Fibroblast of skin of scalp (primary cell): ENCODE measurements around the gene CACNA1E. TPM values are rescaled to one million over a fixed set of nuclear protein-coding genes. Genes with fewer than 3 reads are reported as not detected.
A peak's percentile ranks its signal among the peaks of the same experiment; 100 is the strongest.

ENCODE experiments used
- DNase-seq: peaks from one replicate; pipeline ENCODE4 v3.0.0-alpha.2; 2013
- polyA plus RNA-seq, 2 experiments: library from polyadenylated mRNA; unstranded; fragments of 120-200 nt; gene quantifications; one replicate each; pipeline ENCODE4 v1.2.1, GENCODE V29; 2013; ENCODE audit not compliant: insufficient read length in 2 of 2

CACNA1E gene
- 0.04 TPM for polyA plus RNA-seq (2013, experiment 1 of 2; ENCODE audit: insufficient read length)
- 0.18 TPM for polyA plus RNA-seq (2013, experiment 2 of 2; ENCODE audit: insufficient read length)

DNA sequence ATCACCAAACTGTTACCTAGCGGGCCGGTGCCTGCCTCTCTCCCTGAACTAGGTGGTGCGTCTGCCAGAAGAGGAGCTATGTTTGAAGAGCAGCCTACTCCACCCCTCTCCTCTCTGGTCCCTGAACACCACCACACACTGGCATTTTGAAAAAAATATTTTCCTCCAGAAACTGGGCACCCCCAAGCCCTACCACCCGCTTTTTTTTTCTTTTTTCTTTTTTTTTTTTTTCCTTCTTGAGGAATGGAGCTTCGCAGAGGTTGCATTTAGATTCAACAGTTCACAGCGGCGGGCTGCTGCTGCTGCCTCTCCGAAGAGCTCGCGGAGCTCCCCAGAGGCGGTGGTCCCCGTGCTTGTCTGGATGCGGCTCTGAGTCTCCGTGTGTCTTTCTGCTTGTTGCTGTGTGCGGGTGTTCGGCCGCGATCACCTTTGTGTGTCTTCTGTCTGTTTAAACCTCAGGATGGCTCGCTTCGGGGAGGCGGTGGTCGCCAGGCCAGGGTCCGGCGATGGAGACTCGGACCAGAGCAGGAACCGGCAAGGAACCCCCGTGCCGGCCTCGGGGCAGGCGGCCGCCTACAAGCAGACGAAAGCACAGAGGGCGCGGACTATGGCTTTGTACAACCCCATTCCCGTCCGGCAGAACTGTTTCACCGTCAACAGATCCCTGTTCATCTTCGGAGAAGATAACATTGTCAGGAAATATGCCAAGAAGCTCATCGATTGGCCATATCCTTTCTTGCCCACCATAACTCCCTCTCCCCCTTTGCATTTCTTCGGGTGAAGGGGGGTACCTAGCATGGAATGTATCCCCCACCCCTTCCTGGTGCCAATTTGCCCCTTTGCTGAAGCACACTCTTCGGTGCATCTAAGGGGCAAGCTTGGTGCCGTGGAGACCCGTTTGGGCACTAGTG is at the start of gene CACNA1E:
Gene CACNA1E (plus strand): TSS at position 233 of the 911 bp plus-strand sequence. CDS start 228 bp downstream, at position 461.
- DNase-seq: no peak

GRCh38 chr1:181433931-181434330 is 49.4 kb upstream of the CACNA1E start:
- no peak for DNase-seq

DNA sequence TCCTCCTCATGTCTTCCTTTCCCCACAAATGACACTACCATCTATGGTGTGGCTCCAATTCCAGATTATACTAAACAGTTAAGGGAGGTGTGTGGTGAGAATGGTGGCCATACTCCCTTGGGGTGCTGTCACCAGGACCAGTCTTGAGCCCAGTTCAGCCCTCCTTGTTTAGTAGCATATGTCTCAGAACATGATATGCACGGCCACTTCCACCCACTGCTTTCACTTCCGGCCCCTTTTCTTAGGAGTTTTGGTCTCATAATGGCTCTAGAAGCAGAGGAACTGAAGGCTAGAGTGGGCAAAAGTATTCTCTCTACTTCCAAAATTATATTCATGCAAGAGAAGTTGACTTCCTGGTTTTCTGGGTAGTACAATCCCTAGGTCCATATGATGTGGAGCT is 45.3 kb upstream of the CACNA1E start:
- DNase-seq: no peak

GRCh38 chr1:181440510-181440909 is 42.8 kb upstream of the CACNA1E start:
- DNase-seq: no peak

GRCh38 chr1:181442181-181442525 is 41.2 kb upstream of the CACNA1E start:
- no peak for DNase-seq

DNA sequence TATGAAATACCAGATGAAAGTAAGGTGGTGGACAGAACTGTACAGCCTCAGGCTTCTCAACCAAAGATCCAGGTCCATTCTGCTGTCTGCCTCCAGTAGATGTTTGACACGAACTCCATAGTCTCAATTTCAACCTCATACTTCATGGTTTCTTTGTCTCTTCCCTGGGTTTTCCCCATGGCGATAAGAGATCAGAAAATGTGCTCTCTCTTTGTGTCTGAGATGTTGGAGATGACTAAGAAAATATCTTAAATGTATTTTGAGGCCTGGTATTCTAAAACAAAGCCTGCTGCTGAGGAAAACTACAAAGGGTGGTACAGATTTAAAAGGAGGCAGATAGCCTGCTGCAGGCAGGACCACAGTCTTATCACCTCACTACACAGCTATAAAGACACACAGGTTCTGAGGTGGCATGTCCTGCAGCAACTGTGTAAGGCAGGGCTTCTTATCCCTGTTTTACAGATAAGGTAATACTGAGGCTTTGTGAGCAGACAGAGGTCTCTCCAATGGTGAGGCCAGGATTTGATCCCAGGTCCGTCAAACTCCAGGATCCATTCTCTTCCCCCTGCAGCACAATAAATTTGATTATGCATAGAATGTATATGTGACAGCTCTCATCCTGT is 40.0 kb upstream of the CACNA1E start:
- no peak for DNase-seq

DNA sequence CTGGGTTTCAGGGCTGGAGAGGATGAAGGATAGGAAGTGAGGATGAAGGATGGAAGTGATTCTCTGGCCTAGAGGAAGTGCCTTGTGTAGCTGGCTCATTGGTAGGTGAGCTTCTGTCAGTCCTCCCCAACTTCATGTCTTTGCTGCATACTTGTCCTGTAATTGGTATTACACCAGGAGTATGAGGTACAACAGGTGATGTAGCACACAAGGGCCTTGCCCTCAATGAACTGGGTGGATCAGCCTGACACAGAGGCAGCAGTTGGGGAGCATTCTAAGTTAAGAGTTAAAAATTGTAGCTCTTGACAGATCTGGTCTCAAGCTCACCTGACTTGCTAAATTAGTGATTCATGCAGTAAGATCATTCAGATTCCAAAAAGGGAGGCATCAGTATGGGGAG is 37.9 kb upstream of the CACNA1E start:
- DNase-seq: no peak

- no peak for DNase-seq
Measured at GRCh38 chr1:181448461-181448860, 34.9 kb upstream of the CACNA1E start.

GRCh38 chr1:181451661-181452230 is 31.6 kb upstream of the CACNA1E start:
- DNase-seq: no peak

DNA sequence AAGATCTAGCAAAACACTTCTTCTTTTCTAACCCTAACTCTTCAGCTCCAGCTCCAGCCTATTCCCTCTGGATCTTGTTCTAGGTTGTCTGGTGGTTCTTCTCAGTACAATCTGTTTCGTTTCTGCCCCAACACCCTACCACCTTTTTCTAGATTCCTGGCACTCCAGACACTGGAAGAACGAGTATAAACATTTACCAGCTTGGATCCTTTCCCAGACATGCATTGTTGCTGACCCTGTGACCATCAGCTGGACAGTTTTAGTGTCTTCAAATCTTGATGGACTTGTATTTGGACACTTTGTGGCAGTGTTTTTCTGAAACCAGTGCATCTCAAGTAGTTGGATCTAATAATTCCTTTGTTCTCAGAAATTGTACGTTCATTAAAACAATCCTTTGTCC is 30.6 kb upstream of the CACNA1E start:
- no peak for DNase-seq

DNA sequence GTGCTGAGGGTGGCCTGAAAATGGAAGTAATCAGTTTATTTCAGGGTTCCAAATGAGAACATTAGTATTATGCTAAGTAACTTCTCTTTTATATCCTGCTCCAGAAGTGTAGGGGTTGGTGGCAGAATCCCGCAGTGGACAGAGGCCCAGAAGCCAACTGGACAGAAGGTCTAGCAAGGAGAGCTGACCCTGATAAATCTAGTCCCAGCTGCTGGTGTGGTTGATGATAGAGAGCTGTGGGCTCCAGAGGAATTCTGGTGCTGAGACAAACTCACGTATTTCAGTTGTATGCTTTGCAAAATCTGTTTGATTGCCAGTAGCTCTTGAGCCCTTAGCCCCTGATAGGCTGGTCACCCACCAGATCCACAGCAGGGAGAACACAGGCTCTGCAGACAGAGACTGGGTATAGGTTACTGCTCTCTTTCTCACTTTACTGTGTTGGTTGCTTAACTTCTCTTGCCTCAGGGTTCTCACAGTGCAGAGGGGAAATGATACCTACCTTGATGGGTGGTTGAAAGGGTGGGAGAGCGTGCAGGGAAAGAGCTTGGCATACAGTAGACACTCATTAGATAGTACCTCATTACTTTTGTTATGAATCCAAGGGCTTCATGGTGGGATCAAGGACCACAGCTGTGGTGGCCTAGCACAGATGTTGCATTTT is 29.6 kb upstream of the CACNA1E start:
- DNase-seq: no peak

- no peak for DNase-seq
Measured at GRCh38 chr1:181456551-181456950, 26.8 kb upstream of the CACNA1E start.

DNA sequence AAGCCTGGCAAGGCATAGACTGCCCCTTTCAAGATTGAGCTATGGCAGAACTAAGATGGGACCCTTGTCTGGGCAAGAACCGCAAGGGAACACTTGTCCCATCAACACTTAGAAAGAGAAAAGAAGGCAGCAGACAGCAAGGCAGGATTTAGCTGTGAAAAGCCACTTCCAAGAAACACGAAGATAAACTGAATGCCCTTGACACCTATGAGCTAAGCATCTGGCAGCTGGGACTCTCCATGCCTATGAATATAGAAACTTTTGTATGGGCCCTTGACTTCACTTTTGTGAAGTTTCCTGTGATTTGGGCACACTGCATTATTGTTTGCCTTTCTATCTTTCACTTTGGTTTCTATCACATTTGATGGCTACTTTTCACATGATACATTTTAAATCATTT is 24.9 kb upstream of the CACNA1E start:
- DNase-seq: no peak

DNA sequence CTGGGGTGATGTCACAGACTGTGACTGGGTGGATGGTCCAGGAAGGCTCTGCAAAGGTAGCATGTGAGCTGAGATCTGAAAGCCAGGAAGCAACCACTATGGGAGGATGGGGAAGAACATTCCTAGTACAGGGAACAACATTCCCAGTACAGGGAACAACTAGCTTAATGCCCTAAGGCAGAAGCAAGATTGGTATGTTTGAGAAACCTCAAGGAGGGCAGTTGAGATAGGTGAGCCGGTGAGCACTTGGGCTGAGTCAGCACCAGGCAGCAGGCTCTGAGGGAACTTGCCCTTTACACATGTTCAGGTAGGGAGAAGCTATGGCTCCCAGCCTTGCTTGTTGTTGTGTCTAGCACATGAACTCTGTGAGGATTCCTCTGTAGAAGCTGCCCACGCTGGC is 24.2 kb upstream of the CACNA1E start:
- no peak for DNase-seq

DNA sequence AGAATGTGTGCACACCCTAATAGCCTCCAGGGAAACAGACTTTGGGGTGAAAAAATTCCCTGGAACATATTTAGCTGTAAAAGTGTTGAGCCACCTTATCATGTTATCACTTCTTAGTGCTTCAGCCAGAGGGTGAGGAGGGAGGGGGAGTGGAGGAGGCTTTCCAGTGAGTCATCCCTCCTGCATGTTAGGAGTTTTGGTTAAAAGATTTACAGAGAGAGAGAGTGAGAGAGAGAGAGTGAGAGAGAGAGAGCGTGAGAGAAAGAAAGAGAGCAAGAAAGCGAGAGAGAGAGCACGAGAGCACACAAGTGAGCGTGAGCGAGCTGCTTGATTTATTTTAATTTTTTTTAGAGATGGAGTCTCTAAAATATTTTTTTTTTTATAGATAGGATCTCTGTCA is 13.5 kb upstream of the CACNA1E start:
- peak; percentile 65 for DNase-seq

GRCh38 chr1:181475580-181475979 is 7.7 kb upstream of the CACNA1E start:
- no peak for DNase-seq

GRCh38 chr1:181476581-181476980 is 6.7 kb upstream of the CACNA1E start:
- DNase-seq: no peak

GRCh38 chr1:181478306-181478705 is 5.0 kb upstream of the CACNA1E start:
- no peak for DNase-seq

DNA sequence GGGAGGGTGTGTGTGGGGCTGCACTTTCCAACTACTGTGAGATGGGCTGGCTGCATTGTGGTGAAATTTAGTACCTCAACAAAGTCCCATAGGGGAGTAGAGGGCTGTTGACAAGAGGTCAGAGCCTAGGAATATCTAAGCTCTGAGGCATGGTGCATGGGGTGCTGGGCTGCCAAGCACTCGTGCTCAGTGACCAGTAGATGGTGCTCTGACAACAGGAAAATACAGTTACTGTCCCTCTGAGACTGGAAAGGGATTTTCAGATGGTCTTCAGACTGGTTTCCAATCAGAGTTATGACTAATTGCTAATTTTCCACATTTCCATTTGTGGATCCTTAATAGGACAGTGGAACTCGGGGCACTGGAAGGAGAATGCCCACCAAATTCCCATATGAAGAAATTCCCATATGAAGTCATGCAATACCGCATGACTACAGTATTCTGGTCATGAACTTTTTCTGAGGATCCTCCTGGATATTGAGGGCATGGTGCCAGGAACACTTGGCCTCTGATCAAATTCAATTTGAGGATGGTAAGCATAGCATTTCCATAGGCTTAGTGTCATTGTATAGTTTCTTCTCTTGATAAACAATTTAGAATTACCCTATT is 4.1 kb upstream of the CACNA1E start:
- peak; percentile 62 for DNase-seq

- no peak for DNase-seq
Measured at GRCh38 chr1:181482001-181482430, 1.3 kb upstream of the CACNA1E start.

- peak; percentile 6 for DNase-seq
Measured at GRCh38 chr1:181482521-181483284, 614 bp upstream of the CACNA1E start.

DNA sequence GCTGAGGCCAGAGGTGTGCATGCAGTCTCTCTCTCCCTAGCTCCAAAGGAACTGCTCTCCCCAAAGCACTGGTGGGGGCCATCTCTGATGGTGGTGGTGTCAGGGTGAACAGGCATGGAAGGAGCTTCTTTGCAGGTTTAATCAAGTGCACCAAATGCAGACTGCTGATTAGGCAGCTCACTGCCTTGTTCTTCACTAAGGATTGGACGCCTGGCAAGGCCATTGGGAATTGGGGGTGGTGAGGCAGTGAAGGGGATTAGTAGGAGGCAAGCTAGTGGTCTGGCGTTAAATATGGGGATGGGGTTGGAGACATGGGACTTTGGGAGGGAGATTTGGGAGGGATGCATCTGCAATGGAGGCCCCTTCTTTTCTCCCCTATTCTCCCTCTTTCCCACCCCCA is 1.5 kb downstream of the CACNA1E start:
- no peak for DNase-seq
